GM21737 (cell line): Measurements from ENCODE around the gene THSD4.
"Not testable (repeated sequence)": the region's sequence is repeated elsewhere in the genome, so short reads cannot be mapped to it uniquely, and the experiment has no call there.

Experiments
- ATAC-seq: cut with Tn5 transposase; IDR thresholded peaks from one replicate; pipeline ENCODE4 v1.9.1; 2021; ENCODE audit warnings: mild to moderate bottlenecking, moderate library complexity; ENCODE audit not compliant: unreplicated experiment

THSD4 gene

DNA sequence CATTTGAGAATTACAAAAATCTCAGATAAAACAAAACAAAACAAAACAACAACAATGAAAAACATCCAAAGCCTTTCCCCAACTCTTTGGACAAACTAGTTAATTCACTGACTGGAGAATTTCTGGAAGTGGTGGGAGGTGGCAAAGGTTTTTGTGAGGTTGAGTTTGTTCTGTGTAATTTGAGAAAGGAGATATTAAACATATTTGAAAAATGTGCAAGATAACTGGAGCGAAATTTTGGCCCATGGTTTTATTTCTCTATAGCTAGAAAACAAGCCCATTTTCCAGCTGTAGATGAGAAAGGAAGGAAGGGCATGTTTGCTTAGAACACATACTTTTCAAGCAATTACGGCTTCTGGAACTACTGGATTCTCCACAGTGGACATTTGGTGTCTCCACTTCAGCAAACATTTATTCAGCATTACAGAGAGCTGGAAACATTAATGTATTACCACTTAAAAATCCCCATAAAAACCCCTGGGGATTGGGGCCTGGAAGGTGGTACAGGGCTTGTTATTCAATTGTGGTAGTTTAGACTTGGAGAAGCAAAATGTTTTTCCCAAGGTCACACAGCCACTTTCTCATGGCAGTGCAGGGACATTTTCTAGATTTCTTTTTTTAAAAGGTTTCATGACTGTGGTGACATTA lies 135.8 kb downstream of the THSD4 start:
- ATAC-seq, result no peak

DNA sequence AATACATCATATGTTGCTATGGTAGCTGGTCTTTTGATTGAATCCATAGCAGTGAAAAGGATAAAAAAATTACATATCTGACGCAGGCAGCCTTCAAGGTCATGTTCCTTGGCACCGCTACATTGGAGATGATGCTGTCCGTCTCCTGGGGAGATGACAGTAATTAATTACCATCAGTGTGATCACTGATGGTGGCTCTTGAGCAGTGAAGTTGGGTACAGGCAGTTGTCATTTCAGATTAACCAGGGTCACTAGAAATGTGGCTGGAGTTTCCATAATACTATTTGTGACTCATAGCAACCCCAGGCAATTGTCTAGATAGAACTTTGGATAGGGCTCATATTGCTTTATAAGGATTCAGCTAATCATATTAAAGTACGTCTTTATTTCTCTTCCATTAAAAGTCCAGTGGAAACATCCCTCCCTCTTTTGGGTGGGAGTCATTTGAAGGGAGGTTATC lies 136.3 kb downstream of the THSD4 start:
- no peak for ATAC-seq

DNA sequence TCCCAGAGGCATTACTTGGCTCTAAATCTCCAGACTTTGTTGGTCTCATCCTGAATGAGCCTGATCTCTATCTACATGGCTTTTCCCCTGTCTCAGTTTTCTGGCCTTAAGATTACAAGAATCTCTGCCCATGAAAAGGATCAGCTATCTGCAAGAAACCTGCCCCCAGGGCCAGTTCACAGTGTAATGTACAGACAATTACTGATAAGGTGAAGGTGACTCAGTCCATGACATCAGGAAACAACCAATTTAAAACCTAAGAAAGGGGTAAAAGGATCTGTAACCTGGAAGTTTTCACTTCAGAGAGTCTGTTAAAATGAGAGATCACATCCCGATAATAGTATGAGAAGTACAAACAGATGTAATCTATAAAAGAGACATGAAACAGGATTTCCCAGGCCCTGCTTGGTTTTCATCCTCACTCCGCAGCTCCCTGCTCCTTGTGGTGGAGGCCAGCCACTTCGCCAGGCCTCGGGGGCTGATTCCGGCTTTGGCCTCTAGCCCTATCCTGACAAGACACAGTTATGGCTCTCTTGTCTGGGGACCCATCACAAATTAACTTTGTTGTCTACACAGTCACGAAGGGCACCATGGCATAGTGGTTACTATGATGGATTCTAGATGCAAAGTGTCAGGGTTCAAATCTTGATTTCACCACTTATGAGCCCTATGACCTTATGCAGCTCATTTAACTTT lies 136.9 kb downstream of the THSD4 start:
- no peak for ATAC-seq

DNA sequence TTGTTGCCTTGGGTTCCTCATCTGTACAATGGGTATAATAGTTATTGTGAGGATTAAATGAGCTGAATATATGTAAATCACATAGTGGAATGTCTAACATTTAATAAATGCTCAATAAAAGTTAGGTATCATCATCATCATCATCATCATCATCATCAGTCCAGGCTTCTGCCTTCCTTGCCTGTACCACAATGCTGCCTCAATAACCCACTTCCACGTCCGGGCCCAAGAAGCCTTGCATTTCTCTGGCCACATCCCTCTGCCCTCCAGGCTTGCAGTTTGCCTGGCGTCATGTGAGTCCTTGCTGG lies 137.4 kb downstream of the THSD4 start:
- no peak for ATAC-seq

- ATAC-seq, result no peak
These were observed 139.2 kb downstream of the THSD4 start for GRCh38 chr15:71254491-71254890.

- no peak for ATAC-seq
These were observed 141.8 kb downstream of the THSD4 start for GRCh38 chr15:71256934-71257664.

GRCh38 chr15:71259866-71260265 lies 144.6 kb downstream of the THSD4 start:
- no peak for ATAC-seq

GRCh38 chr15:71261418-71261817 lies 146.1 kb downstream of the THSD4 start:
- ATAC-seq, result no peak

GRCh38 chr15:71261909-71262308 lies 146.6 kb downstream of the THSD4 start:
- ATAC-seq, result no peak

DNA sequence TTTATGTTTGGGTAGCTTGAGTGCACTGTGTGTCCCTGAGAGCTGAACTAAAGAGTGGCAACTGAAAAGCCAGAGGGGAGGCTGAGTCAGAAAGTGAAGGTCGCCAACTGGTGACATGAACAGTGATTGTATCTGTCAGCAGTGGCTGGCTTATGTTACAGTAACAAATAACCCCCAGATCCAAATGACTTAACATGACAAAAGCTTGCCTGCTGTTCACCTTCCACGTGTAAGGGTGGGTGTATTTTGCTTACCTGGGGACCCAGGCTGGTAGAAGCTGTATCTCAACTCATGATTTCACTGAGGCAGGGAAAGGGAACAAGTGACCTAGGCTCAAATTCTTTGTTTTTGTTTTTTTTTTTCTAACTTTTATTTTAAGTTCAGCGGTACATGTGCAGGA lies 147.3 kb downstream of the THSD4 start:
- ATAC-seq, result no peak

DNA sequence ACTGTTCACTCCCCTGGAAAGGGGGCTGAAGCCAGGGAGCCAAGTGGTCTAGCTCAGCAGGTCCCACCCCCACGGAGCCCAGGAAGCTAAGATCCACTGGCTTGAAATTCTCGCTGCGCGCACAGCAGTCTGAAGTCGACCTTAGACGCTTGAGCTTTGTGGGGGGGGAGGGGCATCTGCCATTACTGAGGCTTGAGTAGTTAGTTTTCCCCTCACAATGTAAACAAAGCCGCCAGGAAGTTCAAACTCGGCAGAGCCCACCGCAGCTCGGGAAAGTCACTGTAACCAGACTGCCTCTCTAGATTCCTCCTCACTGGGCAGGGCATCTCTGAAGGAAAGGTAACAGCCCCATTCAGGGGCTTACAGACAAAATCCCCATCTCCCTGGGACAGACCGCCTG lies 150.3 kb downstream of the THSD4 start:
- ATAC-seq, result not testable (repeated sequence)

DNA sequence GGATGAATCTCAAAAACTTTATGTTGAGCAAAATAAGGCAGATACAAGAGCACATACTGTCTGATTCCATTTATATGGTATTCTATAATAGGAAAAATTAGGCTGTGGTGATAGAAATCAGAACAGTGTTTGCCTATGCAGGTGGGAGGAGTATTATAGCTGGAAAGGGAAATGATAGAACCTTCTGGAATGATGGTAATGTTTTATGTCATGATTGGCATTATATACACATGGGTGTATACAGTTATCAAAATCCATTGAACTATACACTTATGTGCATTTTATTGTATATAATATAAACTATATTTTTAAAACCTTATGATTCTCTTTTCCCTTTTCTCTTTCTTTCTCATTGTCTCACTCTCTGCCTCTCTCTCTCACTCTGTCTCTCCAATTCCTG lies 156.1 kb downstream of the THSD4 start:
- no peak for ATAC-seq

- ATAC-seq, result no peak
These were observed 157.7 kb downstream of the THSD4 start for GRCh38 chr15:71272932-71273331.

GRCh38 chr15:71273731-71274447 lies 158.6 kb downstream of the THSD4 start:
- ATAC-seq, result no peak

GRCh38 chr15:71274448-71274798 lies 159.2 kb downstream of the THSD4 start:
- no peak for ATAC-seq

GRCh38 chr15:71275098-71275497 lies 159.8 kb downstream of the THSD4 start:
- no peak for ATAC-seq

- no peak for ATAC-seq
These were observed 160.5 kb downstream of the THSD4 start for GRCh38 chr15:71275566-71276335.

GRCh38 chr15:71276336-71276665 lies 161.0 kb downstream of the THSD4 start:
- ATAC-seq, result no peak

DNA sequence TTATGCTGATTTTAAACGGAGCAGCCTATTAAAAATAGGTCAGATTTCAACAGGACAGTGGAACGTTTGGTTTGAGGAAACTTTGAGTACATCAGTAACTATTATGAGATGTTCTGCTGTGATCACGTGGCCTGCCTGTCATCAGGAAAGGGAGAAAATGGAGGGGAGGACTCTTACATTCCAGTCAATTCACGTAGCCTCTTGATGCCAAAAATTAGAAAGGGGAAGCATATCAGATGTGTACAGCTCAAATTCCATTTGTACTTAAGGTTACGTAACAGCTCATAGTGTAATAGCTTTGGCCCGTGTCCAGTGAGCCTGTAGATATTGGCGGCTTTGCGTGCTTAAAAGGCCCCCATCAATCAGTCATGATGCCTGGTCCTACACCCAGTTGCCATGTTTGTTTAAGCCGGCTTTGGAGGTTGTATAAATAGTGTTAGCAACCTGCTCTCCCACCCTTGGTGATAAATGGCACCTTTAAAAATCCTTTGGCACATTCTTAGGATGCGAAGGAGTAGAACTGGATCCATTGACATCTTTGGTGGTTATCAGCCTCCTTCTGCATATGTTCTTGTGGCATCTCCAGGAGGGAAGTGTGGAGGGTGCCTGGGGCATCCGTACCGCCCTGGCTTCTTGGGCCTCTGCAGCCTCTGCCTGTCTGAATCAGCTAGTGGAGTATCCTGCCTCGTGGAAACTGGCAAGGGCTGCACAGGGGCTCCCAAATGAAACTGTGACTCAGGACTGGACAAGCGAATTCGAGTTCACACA lies 163.9 kb downstream of the THSD4 start:
- ATAC-seq, result no peak

GRCh38 chr15:71279757-71280141 lies 164.5 kb downstream of the THSD4 start:
- ATAC-seq, result no peak
